Measurements from ENCODE around the gene SRBD1.

The SRBD1 gene

GRCh38 chr2:45634223-45634622, 23.2 kb upstream of the SRBD1 start:
- no peak for FAIRE-seq

GRCh38 chr2:45631955-45632354, 20.9 kb upstream of the SRBD1 start:
- no peak for FAIRE-seq

- no peak for FAIRE-seq
Measured at GRCh38 chr2:45631319-45631718, 20.3 kb upstream of the SRBD1 start.

DNA sequence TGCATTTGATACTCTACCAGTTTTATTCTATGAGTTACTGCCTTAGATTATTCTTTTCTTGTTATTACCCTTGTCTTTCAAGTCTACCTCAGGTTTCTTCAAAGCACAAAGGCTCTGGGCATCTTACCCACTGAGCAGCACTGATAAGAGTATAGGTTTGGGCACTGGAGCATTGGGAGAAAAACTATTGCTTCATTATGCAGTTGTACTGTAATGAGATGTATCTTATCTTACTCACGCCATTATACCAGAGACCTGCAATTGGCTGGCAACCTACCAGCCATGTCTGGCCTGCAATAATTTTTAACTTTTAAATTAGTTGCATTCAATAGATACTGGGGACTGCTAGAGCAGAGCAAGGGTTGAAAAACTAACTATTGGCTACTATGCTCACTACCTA, 18.9 kb upstream of the SRBD1 start:
- no peak for FAIRE-seq

DNA sequence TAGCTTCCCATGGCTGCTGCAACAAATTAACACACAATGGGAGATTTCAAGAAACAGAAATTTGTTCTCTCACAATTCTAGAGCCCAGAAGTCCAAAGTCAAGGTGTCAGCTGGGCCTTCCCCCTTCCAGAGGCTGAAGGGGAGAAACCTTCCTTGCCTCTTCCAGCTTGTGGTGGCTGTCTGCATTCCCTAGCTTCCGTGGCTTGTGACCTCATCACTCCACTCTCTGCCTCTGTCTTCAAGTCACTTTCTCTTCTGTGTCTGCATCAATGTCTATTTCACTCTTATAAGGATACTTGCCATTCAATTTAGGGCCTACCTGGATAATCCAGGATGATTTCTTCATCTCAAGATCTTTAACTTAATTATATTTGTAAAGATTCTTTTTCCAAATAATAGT, 16.8 kb upstream of the SRBD1 start:
- FAIRE-seq = no peak

GRCh38 chr2:45626387-45627221, 15.5 kb upstream of the SRBD1 start:
- no peak for FAIRE-seq

GRCh38 chr2:45625824-45626223, 14.8 kb upstream of the SRBD1 start:
- no peak for FAIRE-seq

DNA sequence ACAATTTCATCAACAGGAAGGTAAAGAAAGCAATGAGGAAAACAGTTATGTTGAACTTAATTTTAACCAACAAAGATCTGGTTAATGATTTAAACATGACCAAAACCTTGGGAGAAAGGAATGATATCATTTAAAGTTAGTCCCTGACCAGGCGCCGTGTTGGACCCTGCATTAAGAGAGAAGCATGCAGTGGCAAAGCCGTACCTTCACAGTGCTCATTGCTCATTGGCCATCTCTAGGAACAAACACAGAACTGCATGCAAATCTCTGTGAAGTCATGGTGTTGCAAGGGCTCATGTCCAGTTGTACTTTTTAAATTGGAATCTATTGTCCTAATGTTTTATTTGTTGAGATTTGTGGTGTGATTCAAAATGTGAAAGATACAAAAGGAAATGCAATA, 12.0 kb upstream of the SRBD1 start:
- FAIRE-seq = no peak

- FAIRE-seq = no peak
Measured at GRCh38 chr2:45622336-45623075, 11.4 kb upstream of the SRBD1 start.

DNA sequence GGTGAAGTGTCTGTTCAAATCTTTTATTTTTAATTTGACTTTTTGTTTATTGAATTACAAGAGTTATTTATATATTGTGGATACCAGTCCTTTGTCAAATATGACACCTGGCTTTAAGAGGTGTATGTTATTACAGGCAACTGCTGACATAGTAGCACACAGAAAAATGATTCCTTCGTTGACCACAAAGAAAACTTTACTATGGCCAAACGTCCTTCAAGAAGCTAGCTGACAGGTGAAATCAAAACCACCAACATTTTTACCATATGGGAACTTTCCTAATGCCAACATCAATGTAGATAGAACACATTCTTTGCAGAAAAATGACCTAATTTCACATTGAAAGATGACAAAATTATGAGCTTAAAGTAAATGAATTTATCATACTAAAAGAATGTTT, 6.4 kb upstream of the SRBD1 start:
- FAIRE-seq = no peak

DNA sequence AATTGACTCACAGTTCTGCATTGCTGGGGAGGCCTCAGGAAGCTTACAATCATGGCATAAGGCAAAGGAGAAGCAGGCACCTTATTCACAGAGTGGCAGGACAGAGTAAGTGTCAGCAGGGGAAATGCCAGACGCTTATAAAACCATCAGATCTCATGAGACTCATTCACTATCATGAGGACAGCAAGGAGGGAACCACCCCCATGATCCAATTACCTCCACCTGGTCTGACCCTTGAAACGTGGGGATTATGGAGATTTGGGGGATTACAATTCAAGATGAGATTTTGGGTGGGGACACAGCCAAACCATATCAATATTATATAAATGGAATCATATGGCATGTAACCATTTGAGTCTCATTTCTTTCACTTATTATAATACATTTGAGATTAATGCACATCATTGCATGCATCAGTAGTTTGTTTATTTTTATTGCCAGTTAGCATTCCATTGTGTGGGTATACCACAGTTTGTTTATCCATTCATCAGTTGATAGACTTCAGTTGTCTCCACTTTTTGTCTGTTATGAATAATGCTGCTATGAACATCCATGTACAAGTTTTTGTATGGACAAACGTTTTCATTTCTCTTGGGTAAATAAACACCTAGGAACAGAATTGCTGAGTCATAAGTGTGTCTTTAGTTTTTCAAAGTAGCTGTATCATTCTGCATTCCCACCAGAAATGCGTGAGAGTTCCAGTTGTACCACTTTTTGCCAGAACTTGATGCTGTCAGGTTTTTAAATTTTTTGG, 5.8 kb upstream of the SRBD1 start:
- FAIRE-seq = no peak

GRCh38 chr2:45614871-45615415, 3.9 kb upstream of the SRBD1 start:
- FAIRE-seq = no peak

DNA sequence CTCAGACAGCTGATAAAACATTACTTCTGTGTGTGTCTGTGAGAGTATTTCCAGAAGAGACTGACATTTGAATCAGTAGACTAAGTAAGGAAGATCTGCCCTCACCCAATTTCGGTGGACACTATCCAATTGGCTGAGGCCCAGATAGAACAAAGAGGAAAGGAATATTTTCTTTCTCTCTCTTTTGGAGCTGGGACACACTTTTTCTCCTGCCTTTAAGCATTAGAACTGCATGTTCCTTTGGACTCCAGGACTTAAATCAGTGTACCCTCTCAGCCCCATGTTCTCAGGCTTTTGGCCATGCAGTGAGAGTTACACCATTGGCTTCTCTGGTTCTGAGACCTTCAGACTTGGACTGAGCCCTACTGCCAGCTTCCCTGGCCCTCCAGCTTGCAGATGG, 3.3 kb upstream of the SRBD1 start:
- no peak for FAIRE-seq

GRCh38 chr2:45612731-45613130, 1.7 kb upstream of the SRBD1 start:
- FAIRE-seq = no peak

DNA sequence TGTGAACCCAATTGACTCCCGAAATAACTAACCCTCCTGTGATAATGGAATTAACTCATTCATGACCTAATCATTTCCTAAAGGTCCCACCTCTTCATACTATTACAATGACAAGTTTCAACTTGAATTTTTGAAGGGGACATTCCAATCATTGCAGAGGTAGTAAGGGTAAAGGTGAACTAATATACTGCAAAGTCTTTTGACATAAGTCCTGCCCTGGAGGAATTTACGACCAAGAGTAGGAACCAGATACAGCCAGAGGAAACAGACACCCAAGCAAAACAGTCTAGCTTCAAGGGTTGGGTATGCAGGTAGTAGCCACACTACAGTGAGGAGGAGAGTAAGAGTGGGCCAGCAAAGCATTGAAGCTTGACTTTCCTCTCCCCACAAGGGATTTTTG, 1.2 kb upstream of the SRBD1 start:
- peak; percentile 97 for FAIRE-seq

DNA sequence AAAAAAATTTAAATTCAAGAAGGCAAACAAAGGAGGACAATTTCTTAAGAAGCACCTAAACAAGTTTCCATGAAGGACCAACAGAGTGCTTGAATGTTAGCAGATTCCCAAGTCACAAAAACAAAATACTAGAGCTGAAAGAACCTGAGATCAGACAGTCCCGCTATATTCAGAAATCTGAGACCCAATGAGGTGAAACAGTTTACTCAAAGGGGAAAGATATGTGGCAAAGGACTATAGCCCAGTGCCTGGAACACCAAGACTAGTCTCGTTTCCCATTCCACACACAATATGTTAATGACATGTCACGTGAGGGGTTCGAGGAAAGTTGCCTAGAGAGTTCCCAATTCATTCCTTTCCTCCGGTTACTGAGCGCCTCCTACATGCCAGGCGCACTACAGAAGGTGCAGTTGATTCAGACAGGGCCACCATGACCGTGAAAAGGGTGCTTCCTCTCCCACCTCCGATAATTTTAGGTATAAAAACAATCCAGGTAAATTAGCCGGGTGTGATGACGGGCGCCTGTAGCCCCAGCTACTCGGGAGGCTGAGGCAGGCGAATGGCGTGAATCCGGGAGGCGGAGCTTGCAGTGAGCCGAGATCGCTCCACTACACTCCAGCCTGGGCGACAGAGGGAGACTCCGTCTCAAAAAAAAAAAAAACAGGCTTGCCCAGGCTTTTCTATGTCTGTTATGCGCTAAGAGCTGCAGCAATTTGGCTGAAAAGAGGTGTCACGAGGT, 617 bp downstream of the SRBD1 start:
- FAIRE-seq = peak; percentile 71

- peak; percentile 82 for FAIRE-seq
Measured at GRCh38 chr2:45607701-45608100, 3.4 kb downstream of the SRBD1 start.

GRCh38 chr2:45606796-45607195, 4.3 kb downstream of the SRBD1 start:
- FAIRE-seq = no peak

DNA sequence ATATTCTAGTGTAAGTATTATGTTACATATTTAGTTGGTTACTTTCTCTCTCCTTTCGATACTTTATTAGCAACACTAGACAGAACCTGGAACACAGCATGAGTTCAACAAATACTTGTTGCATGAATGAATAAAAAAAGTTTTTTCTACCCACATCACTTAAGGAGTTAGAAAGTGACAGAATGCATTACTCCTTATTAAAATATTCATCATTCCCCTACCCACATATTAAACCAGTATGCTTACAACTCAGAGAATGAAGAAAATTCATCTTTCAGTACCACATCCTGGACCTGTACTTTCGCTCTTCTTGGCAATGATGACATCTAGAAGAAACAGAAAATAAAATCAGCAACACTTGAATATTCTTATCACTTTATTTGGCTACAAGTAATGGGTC, 6.0 kb downstream of the SRBD1 start:
- no peak for FAIRE-seq

DNA sequence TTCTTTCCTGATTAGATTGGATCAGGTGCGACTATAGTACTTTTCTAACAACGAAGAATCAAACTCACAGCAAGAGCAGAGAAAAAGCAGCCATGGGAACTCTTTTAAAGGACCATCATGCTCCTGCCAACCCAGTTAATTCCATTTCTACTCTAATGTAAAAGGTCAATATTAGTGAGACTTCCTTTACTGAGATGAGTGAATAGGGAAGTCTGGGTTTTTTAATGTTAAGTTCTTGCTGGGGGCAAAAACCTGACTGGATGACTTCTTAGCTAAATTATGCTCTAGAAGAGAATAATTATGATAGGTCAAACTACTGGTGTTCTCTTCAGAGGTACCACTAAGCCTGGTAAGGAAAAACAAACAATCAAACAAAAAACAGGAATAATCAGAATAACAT, 8.4 kb downstream of the SRBD1 start:
- FAIRE-seq = no peak

- FAIRE-seq = no peak
Measured at GRCh38 chr2:45598545-45598944, 12.5 kb downstream of the SRBD1 start.

GRCh38 chr2:45596761-45597160, 14.3 kb downstream of the SRBD1 start:
- no peak for FAIRE-seq
